ENCODE data around the gene SYP. TPM values are rescaled to one million over a fixed set of nuclear protein-coding genes. Genes with fewer than 3 reads are reported as not detected.

Gene SYP
- total RNA-seq, 2 experiments from 2014 or later = 0.79 to 2.9 TPM

DNA sequence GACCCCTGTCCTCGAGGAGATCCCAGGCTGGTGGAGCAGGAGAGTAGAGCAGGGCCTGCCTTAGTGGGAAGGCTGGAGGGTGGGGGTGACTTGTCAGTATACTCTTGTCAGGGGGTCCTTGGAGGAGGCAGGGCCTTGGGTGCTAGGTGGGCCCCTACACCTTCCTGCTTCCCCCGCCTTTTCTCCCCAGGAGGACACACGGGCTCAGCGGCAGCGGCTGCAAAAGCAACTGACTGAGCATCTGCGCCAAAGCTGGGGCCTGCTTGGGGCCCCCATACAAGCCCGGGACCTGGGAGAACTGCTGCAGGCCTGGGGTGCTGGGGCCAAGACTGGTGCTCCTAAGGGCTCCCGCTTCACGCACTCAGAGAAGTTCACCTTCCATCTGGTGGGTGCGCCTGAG is 46.5 kb upstream of the SYP start:
- POLR2A ChIA-PET = no interaction called here
- Histone ChIP-seq H4K20me1 (ENCODE audit: insufficient read depth, low read length) (no peaks in the 10 kb centered on the region), H3K79me2 (ENCODE audit: insufficient read depth, low read depth, low read length) (no peaks in the 10 kb centered on the region), H3K27ac (ENCODE audit: low read depth, low read length, poor library complexity, severe bottlenecking) (no peak overlapping the region), H3K36me3 (ENCODE audit: insufficient read depth, low read length) (no peaks in the 10 kb centered on the region), H3K4me3 (ENCODE audit: low read depth, low read length, poor library complexity, severe bottlenecking) (no peak overlapping the region), H2AFZ (ENCODE audit: low read length) (no peak overlapping the region), H3K4me2 (ENCODE audit: low read length) (no peak overlapping the region), H3K9me3 (ENCODE audit: low read length) (no peaks in the 10 kb centered on the region), H3K9me2 (ENCODE audit: insufficient read depth, low read length) (no peaks in the 10 kb centered on the region), H3K4me1 (ENCODE audit: insufficient read depth, low read length, poor library complexity, severe bottlenecking) (no peaks in the 10 kb centered on the region)
- CTCF ChIA-PET (ENCODE audit: unreplicated experiment) = no interaction called here
- intact Hi-C loops (cut with micrococcal nuclease; ENCODE audit: unreplicated experiment) = no loop called here
- BruUV-seq (replicated peaks) = no TSS peak
- TF ChIP-seq, protein P1, sequence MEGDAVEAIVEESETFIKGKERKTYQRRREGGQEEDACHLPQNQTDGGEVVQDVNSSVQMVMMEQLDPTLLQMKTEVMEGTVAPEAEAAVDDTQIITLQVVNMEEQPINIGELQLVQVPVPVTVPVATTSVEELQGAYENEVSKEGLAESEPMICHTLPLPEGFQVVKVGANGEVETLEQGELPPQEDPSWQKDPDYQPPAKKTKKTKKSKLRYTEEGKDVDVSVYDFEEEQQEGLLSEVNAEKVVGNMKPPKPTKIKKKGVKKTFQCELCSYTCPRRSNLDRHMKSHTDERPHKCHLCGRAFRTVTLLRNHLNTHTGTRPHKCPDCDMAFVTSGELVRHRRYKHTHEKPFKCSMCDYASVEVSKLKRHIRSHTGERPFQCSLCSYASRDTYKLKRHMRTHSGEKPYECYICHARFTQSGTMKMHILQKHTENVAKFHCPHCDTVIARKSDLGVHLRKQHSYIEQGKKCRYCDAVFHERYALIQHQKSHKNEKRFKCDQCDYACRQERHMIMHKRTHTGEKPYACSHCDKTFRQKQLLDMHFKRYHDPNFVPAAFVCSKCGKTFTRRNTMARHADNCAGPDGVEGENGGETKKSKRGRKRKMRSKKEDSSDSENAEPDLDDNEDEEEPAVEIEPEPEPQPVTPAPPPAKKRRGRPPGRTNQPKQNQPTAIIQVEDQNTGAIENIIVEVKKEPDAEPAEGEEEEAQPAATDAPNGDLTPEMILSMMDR (conservative IDR thresholded peaks at IDR 0.05; ENCODE audit: low read length) = no peak
- TF ChIP-seq EZH2phosphoT487 (IDR thresholded peaks at IDR 0.05; ENCODE audit: borderline replicate concordance, low read depth, low read length) = no peak
- no peak for DNase-seq (ENCODE audit: low spot score)

DNA sequence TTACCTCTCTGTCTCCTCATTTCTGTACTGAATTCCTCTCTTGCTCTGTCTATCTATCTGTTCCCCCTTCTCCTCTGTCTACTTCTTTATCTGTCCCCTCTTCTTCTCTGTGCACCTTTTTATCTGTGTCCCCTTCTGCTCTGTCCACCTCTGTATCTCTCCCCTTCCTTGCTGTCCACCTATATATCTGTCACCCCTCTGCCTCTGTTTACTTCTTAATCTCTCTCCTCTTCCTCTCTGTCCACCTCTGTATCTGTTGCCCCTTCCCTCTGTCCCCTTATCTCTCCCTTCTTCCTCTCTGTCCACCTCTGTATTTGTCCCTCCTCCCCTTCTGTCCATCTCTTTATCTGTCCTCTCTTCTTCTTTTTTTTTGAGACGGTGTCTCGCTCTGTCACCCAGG is 44.2 kb upstream of the SYP start:
- Histone ChIP-seq H3K4me3 (ENCODE audit: low read depth, low read length, poor library complexity, severe bottlenecking) (no peak overlapping the region), H3K9me2 (ENCODE audit: insufficient read depth, low read length) (no peaks in the 10 kb centered on the region), H3K27ac (ENCODE audit: low read depth, low read length, poor library complexity, severe bottlenecking) (no peak overlapping the region), H3K79me2 (ENCODE audit: insufficient read depth, low read depth, low read length) (no peaks in the 10 kb centered on the region), H3K9me3 (ENCODE audit: low read length) (no peaks in the 10 kb centered on the region), H4K20me1 (ENCODE audit: insufficient read depth, low read length) (no peaks in the 10 kb centered on the region), H3K36me3 (ENCODE audit: insufficient read depth, low read length) (no peaks in the 10 kb centered on the region), H3K4me1 (ENCODE audit: insufficient read depth, low read length, poor library complexity, severe bottlenecking) (no peaks in the 10 kb centered on the region), H2AFZ (ENCODE audit: low read length) (no peak overlapping the region), H3K4me2 (ENCODE audit: low read length) (no peak overlapping the region)
- ChIA-PET POLR2A (no interaction called here), CTCF (ENCODE audit: unreplicated experiment) (no interaction called here)
- BruUV-seq (replicated peaks) = no TSS peak
- no peak for DNase-seq (ENCODE audit: low spot score)
- intact Hi-C loops (cut with micrococcal nuclease; ENCODE audit: unreplicated experiment) = no loop called here
- TF ChIP-seq, protein P1 (conservative IDR thresholded peaks at IDR 0.05; ENCODE audit: low read length) = no peak
- no peak for TF ChIP-seq EZH2phosphoT487 (IDR thresholded peaks at IDR 0.05; ENCODE audit: borderline replicate concordance, low read depth, low read length)

DNA sequence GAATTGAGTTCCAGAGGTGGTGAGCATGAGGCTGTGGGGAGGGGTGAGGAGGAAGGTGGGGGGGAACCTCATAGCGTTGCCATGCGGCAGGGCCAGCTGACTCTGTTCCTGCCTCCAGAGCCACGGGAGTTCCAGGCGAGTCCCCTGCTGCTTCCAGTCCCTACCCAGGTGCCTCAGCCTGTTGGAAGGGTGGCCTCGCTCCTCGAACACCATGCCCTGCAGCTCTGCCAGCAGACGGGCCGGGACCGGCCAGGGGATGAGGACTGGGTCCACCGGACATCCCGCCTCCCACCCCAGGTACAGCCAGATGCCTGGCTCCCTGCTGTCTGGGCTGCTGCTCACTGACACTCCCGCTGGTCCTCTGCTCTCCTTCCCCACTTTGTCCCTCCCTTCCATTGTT is 43.2 kb upstream of the SYP start:
- no peak for TF ChIP-seq EZH2phosphoT487 (IDR thresholded peaks at IDR 0.05; ENCODE audit: borderline replicate concordance, low read depth, low read length)
- TF ChIP-seq, protein P1 (conservative IDR thresholded peaks at IDR 0.05; ENCODE audit: low read length) = no peak
- no peaks in the 10 kb centered on the region for H3K9me2 ChIP-seq (ENCODE audit: insufficient read depth, low read length)
- no peak overlapping the region for H3K4me2 ChIP-seq (ENCODE audit: low read length)
- no peak overlapping the region for H3K27ac ChIP-seq (ENCODE audit: low read depth, low read length, poor library complexity, severe bottlenecking)
- no peak for DNase-seq (ENCODE audit: low spot score)
- CTCF ChIA-PET (ENCODE audit: unreplicated experiment) = no interaction called here
- H3K79me2 ChIP-seq (ENCODE audit: insufficient read depth, low read depth, low read length) = no peaks in the 10 kb centered on the region
- intact Hi-C loops (cut with micrococcal nuclease; ENCODE audit: unreplicated experiment) = no loop called here
- no TSS peak for BruUV-seq (replicated peaks)
- no peaks in the 10 kb centered on the region for H3K4me1 ChIP-seq (ENCODE audit: insufficient read depth, low read length, poor library complexity, severe bottlenecking)
- H3K9me3 ChIP-seq (ENCODE audit: low read length) = no peaks in the 10 kb centered on the region
- H2AFZ ChIP-seq (ENCODE audit: low read length) = no peak overlapping the region
- POLR2A ChIA-PET = no interaction called here
- no peaks in the 10 kb centered on the region for H3K36me3 ChIP-seq (ENCODE audit: insufficient read depth, low read length)
- H3K4me3 ChIP-seq (ENCODE audit: low read depth, low read length, poor library complexity, severe bottlenecking) = no peak overlapping the region
- H4K20me1 ChIP-seq (ENCODE audit: insufficient read depth, low read length) = no peaks in the 10 kb centered on the region

Data from OCI-LY7 (cell line).